IPS DF 6.9 (cell line): Measurements from ENCODE around the gene CCDC158.

ENCODE experiments used
- DNase-seq: peaks from one replicate; pipeline ENCODE4 v3.0.0-alpha.2; 2013; ENCODE audit warnings: low read depth, low spot score
- H3K27ac ChIP-seq: one replicate; pipeline ENCODE4 v1.5.1; 2013; ENCODE audit warnings: low read length, control low read depth
- H3K27me3 ChIP-seq: 2 replicates; pipeline ENCODE4 v1.6.1; 2013; ENCODE audit warnings: mild to moderate bottlenecking, low read length; ENCODE audit not compliant: control insufficient read depth, insufficient read depth
- H3K36me3 ChIP-seq: 2 replicates; pipeline ENCODE4 v1.6.1; 2013; ENCODE audit warnings: low read length; ENCODE audit not compliant: control insufficient read depth, insufficient read depth
- H3K4me1 ChIP-seq: 2 replicates; pipeline ENCODE4 v1.6.1; 2013; ENCODE audit warnings: low read length; ENCODE audit not compliant: control insufficient read depth, insufficient read depth
- H3K4me3 ChIP-seq: 2 replicates; pipeline ENCODE4 v1.5.1; 2013; ENCODE audit warnings: mild to moderate bottlenecking, low read length
- H3K9me3 ChIP-seq: 2 replicates; pipeline ENCODE4 v1.6.1; 2013; ENCODE audit warnings: low read length, inconsistent platforms; ENCODE audit not compliant: control insufficient read depth, insufficient read depth
- WGBS: extraction: QIAGEN DNeasy Blood & Tissue Kit; methylation state at CpG from one replicate; pipeline ENCODE4 v1.1.7; 2013; ENCODE audit warnings: mixed read lengths, missing lambda C conversion rate; ENCODE audit not compliant: insufficient read length, insufficient coverage; 5-methylcytosine and 5-hydroxymethylcytosine counted together

Gene CCDC158

GRCh38 chr4:76342803-76343202 lies 78.1 kb downstream of the CCDC158 start:
- DNase-seq = no peak
- Histone ChIP-seq H3K27ac (no peak overlapping the region), H3K4me1 (no peaks in the 10 kb centered on the region), H3K27me3 (no peaks in the 10 kb centered on the region), H3K36me3 (no peaks in the 10 kb centered on the region), H3K4me3 (no peak overlapping the region), H3K9me3 (no peaks in the 10 kb centered on the region)
- WGBS = no CpG with 5 or more reads among the region's 2 CpGs

- no peak overlapping the region for H3K4me3 ChIP-seq
- no peak overlapping the region for H3K27ac ChIP-seq
- no peaks in the 10 kb centered on the region for H3K36me3 ChIP-seq
- DNase-seq = no peak
- H3K9me3 ChIP-seq = no peaks in the 10 kb centered on the region
- H3K27me3 ChIP-seq = no peaks in the 10 kb centered on the region
- no peaks in the 10 kb centered on the region for H3K4me1 ChIP-seq
- no CpG with 5 or more reads among the region's 1 CpG for WGBS
Observed at GRCh38 chr4:76342191-76342590, 78.8 kb downstream of the CCDC158 start.

GRCh38 chr4:76341063-76341462 lies 79.9 kb downstream of the CCDC158 start:
- H3K9me3 ChIP-seq = no peaks in the 10 kb centered on the region

DNA sequence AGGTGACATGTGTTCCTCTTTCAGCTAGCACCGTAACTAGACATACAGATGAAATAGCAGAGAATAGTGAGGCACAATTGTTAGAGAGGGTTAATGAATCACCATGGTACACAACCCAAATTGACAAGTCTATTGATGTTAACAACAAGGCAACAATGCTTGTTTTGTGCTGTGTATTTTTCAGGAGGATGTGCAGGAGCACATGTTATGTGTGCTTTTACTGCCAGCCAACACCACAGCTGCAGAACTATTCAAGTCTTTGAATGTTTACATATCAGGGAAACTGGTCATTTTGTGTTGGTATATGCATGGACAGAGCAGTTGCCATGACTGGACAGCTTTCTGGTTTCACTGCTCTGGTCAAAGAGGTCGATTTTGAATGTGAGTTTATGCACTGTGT lies 81.6 kb downstream of the CCDC158 start:
- H3K9me3 ChIP-seq = no peaks in the 10 kb centered on the region
- H3K4me1 ChIP-seq = no peaks in the 10 kb centered on the region
- DNase-seq = no peak
- no peak overlapping the region for H3K27ac ChIP-seq
- H3K27me3 ChIP-seq = no peaks in the 10 kb centered on the region
- no CpG with 5 or more reads among the region's 2 CpGs for WGBS
- no peak overlapping the region for H3K4me3 ChIP-seq
- H3K36me3 ChIP-seq = no peaks in the 10 kb centered on the region

More at GRCh38 chr4:76341063-76341462, 79.9 kb downstream of the CCDC158 start:
- Histone ChIP-seq H3K4me1 (no peaks in the 10 kb centered on the region), H3K27ac (no peak overlapping the region), H3K27me3 (no peaks in the 10 kb centered on the region), H3K4me3 (no peak overlapping the region), H3K36me3 (no peaks in the 10 kb centered on the region)
- DNase-seq = no peak

DNA sequence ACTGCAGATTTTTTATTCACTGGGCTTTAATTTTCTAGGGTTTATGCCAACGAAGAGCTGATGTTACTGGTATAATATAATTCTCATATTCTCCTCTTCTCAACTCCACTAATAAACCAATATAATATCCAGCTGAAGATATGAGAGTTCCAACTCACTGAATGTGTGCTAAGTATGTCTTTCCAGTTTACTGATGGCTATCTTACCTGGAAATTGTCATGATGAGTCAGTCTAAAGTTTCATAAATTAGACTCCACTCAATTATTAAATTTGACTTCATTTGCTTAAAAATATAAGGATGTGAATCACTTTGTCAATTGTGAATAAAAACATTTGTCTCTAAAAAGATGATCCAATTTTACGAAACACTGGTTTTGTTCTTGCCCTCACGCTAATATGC lies 86.1 kb downstream of the CCDC158 start:
- no peaks in the 10 kb centered on the region for H3K4me1 ChIP-seq
- no peak for DNase-seq
- WGBS = no CpG with 5 or more reads among the region's 3 CpGs

DNA sequence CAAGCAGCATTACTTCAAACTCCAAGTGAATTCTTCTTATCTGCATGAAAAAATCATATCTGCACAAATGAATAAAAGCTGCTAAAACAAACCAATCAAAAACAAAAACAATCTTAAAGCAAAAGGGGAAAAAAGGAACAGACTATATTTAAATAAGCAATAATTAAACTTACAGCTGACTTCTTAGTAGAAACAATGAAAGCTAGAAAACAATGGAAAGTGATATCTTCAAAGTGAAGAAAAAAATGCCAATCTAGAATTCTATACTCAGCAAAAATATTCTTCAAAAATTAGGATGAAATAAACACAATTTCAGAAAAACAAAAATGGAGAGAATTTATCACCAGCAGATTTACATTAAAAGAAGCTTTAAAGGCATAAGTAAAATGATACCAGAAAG lies 94.4 kb downstream of the CCDC158 start:
- Histone ChIP-seq H3K4me3 (no peak overlapping the region), H3K4me1 (no peaks in the 10 kb centered on the region), H3K27me3 (no peaks in the 10 kb centered on the region), H3K9me3 (no peaks in the 10 kb centered on the region), H3K36me3 (no peaks in the 10 kb centered on the region), H3K27ac (no peak overlapping the region)
- no peak for DNase-seq

More for the DNA sequence above, 86.1 kb downstream of the CCDC158 start:
- H3K9me3 ChIP-seq = no peaks in the 10 kb centered on the region
- H3K4me3 ChIP-seq = no peak overlapping the region
- no peaks in the 10 kb centered on the region for H3K27me3 ChIP-seq
- no peak overlapping the region for H3K27ac ChIP-seq
- no peaks in the 10 kb centered on the region for H3K36me3 ChIP-seq

- Histone ChIP-seq H3K4me1 (no peaks in the 10 kb centered on the region), H3K27me3 (no peaks in the 10 kb centered on the region), H3K27ac (no peak overlapping the region), H3K9me3 (no peaks in the 10 kb centered on the region), H3K4me3 (no peak overlapping the region), H3K36me3 (no peaks in the 10 kb centered on the region)
- DNase-seq = no peak
Observed at GRCh38 chr4:76325072-76325471, 95.9 kb downstream of the CCDC158 start.

- no CpG with 5 or more reads among the region's 3 CpGs for WGBS
- Histone ChIP-seq H3K36me3 (no peaks in the 10 kb centered on the region), H3K27ac (no peak overlapping the region), H3K4me3 (no peak overlapping the region), H3K4me1 (no peaks in the 10 kb centered on the region), H3K27me3 (no peaks in the 10 kb centered on the region), H3K9me3 (no peaks in the 10 kb centered on the region)
- no peak for DNase-seq
Observed at GRCh38 chr4:76322236-76322635, 98.7 kb downstream of the CCDC158 start.

DNA sequence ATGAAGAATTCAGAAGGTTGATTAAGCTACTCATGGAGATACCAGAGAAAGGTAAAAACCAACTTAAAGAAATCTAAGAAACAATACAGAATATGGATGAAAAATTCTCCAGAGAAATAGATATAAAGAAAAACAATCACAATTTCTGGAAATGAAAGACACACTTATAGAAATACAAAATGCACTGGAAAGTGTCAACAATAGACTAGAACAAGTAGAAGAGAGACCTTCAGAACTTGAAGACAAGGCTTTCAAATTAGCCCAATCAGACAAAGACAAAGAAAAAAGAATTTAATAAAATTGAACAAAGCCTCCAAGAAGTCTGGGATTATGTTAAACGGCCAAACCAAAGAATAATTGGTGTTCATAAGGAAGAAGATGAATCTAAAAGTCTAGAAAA lies 104.8 kb downstream of the CCDC158 start:
- DNase-seq = no peak
- WGBS = no CpG with 5 or more reads among the region's 1 CpG
- Histone ChIP-seq H3K27me3 (no peaks in the 10 kb centered on the region), H3K27ac (no peak overlapping the region), H3K36me3 (no peaks in the 10 kb centered on the region), H3K9me3 (no peaks in the 10 kb centered on the region), H3K4me1 (no peaks in the 10 kb centered on the region), H3K4me3 (no peak overlapping the region)

- H3K9me3 ChIP-seq = no peaks in the 10 kb centered on the region
- H3K27ac ChIP-seq = no peak overlapping the region
- no peak overlapping the region for H3K4me3 ChIP-seq
- H3K27me3 ChIP-seq = no peaks in the 10 kb centered on the region
- DNase-seq = no peak
- no peaks in the 10 kb centered on the region for H3K4me1 ChIP-seq
- WGBS = no CpG with 5 or more reads among the region's 7 CpGs
- no peaks in the 10 kb centered on the region for H3K36me3 ChIP-seq
Observed at GRCh38 chr4:76315267-76315918, 105.5 kb downstream of the CCDC158 start.

DNA sequence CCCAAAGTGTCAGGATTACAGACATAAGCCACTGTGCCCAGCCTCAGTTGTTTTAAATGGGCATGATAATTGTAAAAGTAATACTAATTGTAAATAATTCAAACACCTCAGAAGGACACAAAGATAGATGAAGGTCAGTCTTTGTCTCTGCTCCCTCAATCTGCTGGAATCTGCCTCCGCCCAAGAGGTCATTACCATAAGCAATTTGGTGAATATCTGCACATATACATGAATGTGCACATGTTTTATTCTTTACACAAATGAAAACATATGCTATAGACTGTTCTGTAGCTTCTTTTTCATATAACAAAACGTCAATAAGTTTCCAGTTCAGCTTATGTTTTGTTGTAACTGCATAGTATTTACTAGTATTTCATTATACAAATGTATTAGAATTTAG lies 107.4 kb downstream of the CCDC158 start:
- no peak overlapping the region for H3K4me3 ChIP-seq
- H3K36me3 ChIP-seq = 0 out of 2 replicates have a peak, but pooled peaks cover 5% of the 10 kb centered on the region
- H3K27ac ChIP-seq = no peak overlapping the region
- DNase-seq = no peak
- no peaks in the 10 kb centered on the region for H3K4me1 ChIP-seq
- WGBS = no CpG with 5 or more reads among the region's 2 CpGs
- H3K27me3 ChIP-seq = no peaks in the 10 kb centered on the region
- H3K9me3 ChIP-seq = no peaks in the 10 kb centered on the region
